ENCODE measurements around the gene B4GALT2.

The B4GALT2 gene

GRCh38 chr1:44035726-44036408 lies 56.9 kb downstream of the B4GALT2 start:
- Mint-ChIP-seq H3K27ac (no peak overlapping the region), H3K27me3 (ENCODE audit: low read depth) (peaks cover 5% of the 10 kb centered on the region), H3K36me3 (ENCODE audit: low read depth) (no peaks in the 10 kb centered on the region), H3K9me3 (no peaks in the 10 kb centered on the region), H3K4me1 (ENCODE audit: low read depth) (peaks cover 17% of the 10 kb centered on the region), H3K4me3 (no peak overlapping the region)
- DNase-seq (ENCODE audit: low spot score): no peak

GRCh38 chr1:44036409-44037139 lies 57.6 kb downstream of the B4GALT2 start:
- peaks cover 7% of the 10 kb centered on the region for H3K27me3 Mint-ChIP-seq (ENCODE audit: low read depth)
- peak; percentile 54 for DNase-seq (ENCODE audit: low spot score)

GRCh38 chr1:44037154-44037553 lies 58.1 kb downstream of the B4GALT2 start:
- peaks cover 7% of the 10 kb centered on the region for H3K27me3 Mint-ChIP-seq (ENCODE audit: low read depth)
- no peak overlapping the region for H3K27ac Mint-ChIP-seq
- H3K9me3 Mint-ChIP-seq: no peaks in the 10 kb centered on the region
- no peaks in the 10 kb centered on the region for H3K36me3 Mint-ChIP-seq (ENCODE audit: low read depth)
- H3K4me1 Mint-ChIP-seq (ENCODE audit: low read depth): peaks cover 12% of the 10 kb centered on the region
- no peak overlapping the region for H3K4me3 Mint-ChIP-seq
- no peak for DNase-seq (ENCODE audit: low spot score)

More at GRCh38 chr1:44036409-44037139, 57.6 kb downstream of the B4GALT2 start:
- H3K4me1 Mint-ChIP-seq (ENCODE audit: low read depth): peaks cover 15% of the 10 kb centered on the region
- H3K9me3 Mint-ChIP-seq: no peaks in the 10 kb centered on the region
- no peak overlapping the region for H3K27ac Mint-ChIP-seq
- H3K4me3 Mint-ChIP-seq: no peak overlapping the region
- H3K36me3 Mint-ChIP-seq (ENCODE audit: low read depth): no peaks in the 10 kb centered on the region

- Mint-ChIP-seq H3K36me3 (ENCODE audit: low read depth) (no peaks in the 10 kb centered on the region), H3K27ac (no peak overlapping the region), H3K4me1 (ENCODE audit: low read depth) (peaks cover 4% of the 10 kb centered on the region), H3K27me3 (ENCODE audit: low read depth) (peaks cover 7% of the 10 kb centered on the region), H3K4me3 (no peak overlapping the region), H3K9me3 (no peaks in the 10 kb centered on the region)
- DNase-seq (ENCODE audit: low spot score): no peak
Measured at GRCh38 chr1:44038876-44039657, 60.1 kb downstream of the B4GALT2 start.

- no peak for DNase-seq (ENCODE audit: low spot score)
- H3K27ac Mint-ChIP-seq: no peak overlapping the region
- H3K4me3 Mint-ChIP-seq: no peak overlapping the region
- no peaks in the 10 kb centered on the region for H3K36me3 Mint-ChIP-seq (ENCODE audit: low read depth)
- peaks cover 4% of the 10 kb centered on the region for H3K4me1 Mint-ChIP-seq (ENCODE audit: low read depth)
- H3K27me3 Mint-ChIP-seq (ENCODE audit: low read depth): peaks cover 7% of the 10 kb centered on the region
- no peaks in the 10 kb centered on the region for H3K9me3 Mint-ChIP-seq
Measured at GRCh38 chr1:44040418-44040817, 61.4 kb downstream of the B4GALT2 start.

All from T-helper 2 cell treated with Interferon-gamma antibody and Interleukin-4, amounts not matched to agents 5 μg/mL and 100 μg/mL, for 36 hours (primary cell).